HG02840 (cell line): Measurements from ENCODE around the gene ADORA1.

ENCODE experiments used
- ATAC-seq: cut with Tn5 transposase; IDR thresholded peaks from one replicate; pipeline ENCODE4 v1.9.1; 2021; ENCODE audit warnings: mild to moderate bottlenecking, moderate library complexity, moderate number of reproducible peaks; ENCODE audit not compliant: unreplicated experiment, low FRiP score

The ADORA1 gene

GRCh38 chr1:203093754-203094410 is 33.6 kb upstream of the ADORA1 start:
- no peak for ATAC-seq

GRCh38 chr1:203095061-203095690 is 32.4 kb upstream of the ADORA1 start:
- no peak for ATAC-seq

DNA sequence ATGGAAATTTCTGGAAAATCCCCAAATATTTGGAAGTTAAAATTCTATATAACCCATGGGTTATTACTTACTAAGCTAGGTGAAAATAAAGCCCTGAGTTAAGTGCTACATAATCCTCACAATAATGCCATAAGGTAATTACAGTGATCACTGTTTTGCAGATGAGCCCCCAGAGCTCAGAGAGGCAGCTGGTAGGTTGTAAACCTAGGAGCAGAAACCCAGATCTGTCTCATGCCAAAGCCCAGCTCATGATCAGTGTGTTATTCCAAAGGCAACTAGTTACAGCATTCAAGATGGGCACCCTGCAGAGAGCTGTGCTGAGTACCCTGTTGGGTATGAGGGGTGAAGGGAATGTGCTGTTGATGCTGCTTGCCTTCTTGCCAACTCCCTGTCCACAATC is 31.0 kb upstream of the ADORA1 start:
- ATAC-seq: no peak

DNA sequence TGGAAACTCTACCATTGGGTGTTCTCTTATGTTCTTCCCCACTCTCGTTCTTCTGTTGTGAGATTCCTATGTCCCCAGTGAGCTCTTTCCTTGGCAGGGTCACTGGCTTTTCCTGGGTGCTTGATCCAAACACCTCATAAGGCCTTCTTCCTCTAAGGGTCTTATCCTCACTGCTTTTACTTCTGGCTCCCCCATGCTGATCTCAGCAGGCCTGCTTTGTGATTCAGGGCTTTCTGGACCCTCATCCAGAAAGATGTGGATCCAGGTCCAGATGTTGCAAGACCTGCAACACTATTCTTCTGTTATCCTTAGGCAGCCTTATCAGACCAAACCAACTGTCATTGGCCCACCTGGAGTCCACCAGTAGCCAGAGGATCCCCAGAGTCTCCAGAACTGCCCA is 30.5 kb upstream of the ADORA1 start:
- no peak for ATAC-seq

GRCh38 chr1:203098445-203098844 is 29.1 kb upstream of the ADORA1 start:
- ATAC-seq: no peak

- ATAC-seq: no peak
These were observed 28.5 kb upstream of the ADORA1 start for GRCh38 chr1:203098914-203099520.

GRCh38 chr1:203099805-203100515 is 27.6 kb upstream of the ADORA1 start:
- no peak for ATAC-seq

- ATAC-seq: no peak
These were observed 27.0 kb upstream of the ADORA1 start for GRCh38 chr1:203100516-203100869.

DNA sequence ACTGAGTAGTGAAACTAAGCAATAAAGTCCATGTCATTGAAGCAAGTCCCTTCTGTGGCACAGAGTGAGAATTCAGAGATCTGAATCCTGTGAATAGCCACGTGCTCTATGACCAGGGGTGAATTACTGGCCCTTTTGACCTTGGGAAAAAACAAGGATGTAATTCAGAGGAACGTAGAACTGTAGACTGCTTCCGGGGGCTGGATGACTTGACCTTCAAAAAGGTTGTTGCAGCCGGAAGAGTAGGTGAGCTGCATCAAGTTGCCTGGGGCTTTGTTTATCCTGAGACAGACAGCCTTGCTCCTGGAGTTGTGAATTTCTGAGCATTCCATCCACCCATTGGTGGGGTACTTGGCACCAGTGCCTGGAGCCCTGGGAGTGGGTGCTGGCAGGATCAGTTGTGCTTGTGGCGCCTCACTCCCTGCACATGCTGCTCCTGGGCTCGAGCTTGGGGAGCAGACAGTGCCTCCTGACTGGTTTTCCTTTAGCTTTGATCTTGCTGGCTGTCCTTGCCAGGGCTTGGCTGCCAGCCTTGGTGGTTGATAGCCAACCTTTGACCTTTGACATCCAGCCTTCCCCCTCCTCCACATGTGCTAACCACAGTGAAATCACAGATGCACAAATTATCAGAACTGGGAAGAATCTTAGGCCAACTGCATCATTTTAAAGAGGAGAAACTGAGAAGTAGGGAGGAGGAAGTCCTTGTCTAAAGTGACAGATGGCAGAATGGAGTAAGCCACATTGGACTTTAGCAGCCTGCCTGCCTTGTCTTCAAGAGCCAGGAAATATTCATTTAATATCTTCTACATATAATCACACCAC is 25.5 kb upstream of the ADORA1 start:
- ATAC-seq: no peak

GRCh38 chr1:203103216-203103615 is 24.3 kb upstream of the ADORA1 start:
- ATAC-seq: no peak

- no peak for ATAC-seq
These were observed 23.6 kb upstream of the ADORA1 start for GRCh38 chr1:203103829-203104495.

GRCh38 chr1:203104789-203105390 is 22.6 kb upstream of the ADORA1 start:
- ATAC-seq: no peak

DNA sequence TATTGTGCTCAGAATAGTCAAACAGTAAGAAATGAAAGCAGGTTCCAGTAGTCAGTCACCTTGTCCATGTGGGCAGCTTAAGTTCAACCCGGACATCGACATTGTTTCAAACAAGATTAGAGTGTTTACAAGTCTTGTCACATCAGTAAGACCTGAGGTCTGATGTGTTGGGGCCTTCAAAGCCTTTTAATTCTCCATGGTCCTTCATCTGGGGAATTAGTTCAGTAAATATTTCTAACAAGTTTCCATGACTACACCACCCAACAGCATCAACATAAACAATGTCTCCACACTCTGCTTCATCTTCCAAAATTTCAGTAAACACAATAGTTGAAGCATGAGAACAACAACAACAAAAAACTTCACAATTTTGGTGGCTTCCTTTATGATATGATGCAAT is 15.1 kb upstream of the ADORA1 start:
- ATAC-seq: no peak

DNA sequence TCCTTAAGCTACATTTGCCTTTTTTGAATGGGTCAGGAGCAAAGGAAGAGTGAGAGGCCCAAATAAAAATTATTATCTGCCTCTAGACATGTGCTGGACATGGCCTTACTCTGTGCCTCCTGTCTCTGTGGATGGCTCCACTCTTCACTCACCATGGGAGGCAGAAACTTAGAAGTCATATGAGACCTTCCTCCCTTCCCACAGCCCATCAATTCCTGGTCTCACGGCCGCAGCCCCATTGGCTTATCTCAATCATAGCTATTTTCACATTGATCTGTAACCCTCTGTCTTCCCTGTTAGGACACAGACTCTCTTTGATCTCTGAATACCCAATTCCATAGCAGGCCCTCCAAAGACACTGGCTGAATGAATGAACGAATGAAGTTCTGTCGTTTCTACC is 14.2 kb upstream of the ADORA1 start:
- ATAC-seq: no peak

GRCh38 chr1:203114202-203114601 is 13.3 kb upstream of the ADORA1 start:
- ATAC-seq: no peak

- no peak for ATAC-seq
These were observed 11.3 kb upstream of the ADORA1 start for GRCh38 chr1:203116091-203116820.

DNA sequence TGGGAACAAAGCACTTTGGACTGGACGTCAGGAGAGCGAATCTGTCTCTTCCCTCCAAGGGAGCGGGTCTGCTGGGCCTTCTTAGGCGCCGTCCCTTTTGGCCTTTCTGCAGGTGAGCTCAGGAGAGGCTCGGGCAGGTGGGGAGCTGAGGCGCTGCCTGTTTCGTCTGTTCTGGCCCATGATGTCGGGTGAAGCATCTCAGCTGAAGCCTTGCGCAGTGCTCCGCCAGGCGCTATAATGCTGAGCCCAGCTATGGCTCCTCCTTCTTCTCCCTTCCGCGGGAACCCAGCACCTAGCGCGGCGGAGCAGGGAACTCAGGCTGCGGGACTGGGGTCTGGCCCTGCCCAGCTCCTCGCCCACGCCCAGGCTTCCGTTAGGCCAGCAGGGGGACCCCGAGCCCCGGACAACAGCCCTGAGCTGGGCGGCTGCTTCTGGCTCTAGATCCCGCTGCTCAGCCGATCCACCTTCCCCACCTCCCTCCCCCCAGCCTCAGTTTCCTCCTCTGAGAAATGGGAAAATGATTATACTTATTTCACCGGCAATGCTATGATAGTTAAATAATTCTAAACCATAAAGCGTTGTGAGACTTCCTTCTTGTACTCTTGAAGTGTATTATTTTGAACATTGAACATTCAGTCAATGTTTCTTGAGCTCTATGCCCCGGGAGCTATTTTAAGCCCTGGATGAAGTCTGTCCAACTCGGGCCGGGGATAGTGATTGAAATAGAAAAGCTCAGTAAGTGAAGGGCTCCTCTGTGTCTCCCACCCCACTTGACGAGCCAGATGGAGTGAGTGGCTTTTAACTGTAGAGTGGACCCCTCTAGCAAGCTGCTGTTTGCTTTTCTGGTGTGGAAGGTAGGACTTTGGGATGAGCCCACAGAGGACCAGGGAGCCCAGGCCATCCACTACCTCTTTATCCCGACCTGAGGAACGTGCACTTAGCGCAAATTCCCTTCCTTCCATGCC is 9.6 kb upstream of the ADORA1 start:
- ATAC-seq: no peak
